HL-60 (cell line): Measurements from ENCODE around the gene CLUH.

ENCODE experiments used
- POLR2AphosphoS5 ChIP-seq: IDR thresholded peaks from 2 replicates; pipeline ENCODE4 v1.6.1; 2012; ENCODE audit warnings: low read depth
- SPI1 ChIP-seq: IDR thresholded peaks from 2 replicates; pipeline ENCODE4 v1.6.1; 2012; ENCODE audit warnings: low read depth, mild to moderate bottlenecking, borderline replicate concordance
- TF ChIP-seq, protein P1 (sequence below): IDR thresholded peaks from one replicate; pipeline ENCODE4 v1.5.1; 2011; ENCODE audit warnings: low read length, control low read depth, inconsistent platforms; ENCODE audit not compliant: insufficient read depth
- TF ChIP-seq, protein P2 (sequence below): IDR thresholded peaks from 2 replicates; pipeline ENCODE4 v1.6.1; 2012; ENCODE audit warnings: low read depth; ENCODE audit not compliant: insufficient replicate concordance

DNA sequence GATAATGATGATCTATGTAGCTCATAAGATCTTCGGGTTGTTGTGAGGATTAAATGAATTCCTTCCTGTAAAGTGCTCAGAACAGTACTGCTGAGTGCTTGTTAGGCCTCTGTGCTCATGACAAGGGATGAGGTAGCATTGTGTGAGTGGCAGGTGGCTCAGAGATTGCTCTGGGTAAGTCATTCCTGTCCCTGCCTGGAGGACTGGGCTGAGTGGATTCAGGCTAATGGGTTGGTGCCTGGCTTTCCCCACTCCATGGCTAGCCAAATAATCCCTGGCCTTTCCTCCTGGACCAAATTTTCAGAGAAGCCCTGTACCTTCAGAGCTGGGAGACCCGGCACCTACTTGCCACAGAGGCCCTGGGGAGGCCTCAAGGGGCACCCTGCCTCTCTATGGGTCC is 39.2 kb upstream of the CLUH start:
- TF ChIP-seq, protein P1, sequence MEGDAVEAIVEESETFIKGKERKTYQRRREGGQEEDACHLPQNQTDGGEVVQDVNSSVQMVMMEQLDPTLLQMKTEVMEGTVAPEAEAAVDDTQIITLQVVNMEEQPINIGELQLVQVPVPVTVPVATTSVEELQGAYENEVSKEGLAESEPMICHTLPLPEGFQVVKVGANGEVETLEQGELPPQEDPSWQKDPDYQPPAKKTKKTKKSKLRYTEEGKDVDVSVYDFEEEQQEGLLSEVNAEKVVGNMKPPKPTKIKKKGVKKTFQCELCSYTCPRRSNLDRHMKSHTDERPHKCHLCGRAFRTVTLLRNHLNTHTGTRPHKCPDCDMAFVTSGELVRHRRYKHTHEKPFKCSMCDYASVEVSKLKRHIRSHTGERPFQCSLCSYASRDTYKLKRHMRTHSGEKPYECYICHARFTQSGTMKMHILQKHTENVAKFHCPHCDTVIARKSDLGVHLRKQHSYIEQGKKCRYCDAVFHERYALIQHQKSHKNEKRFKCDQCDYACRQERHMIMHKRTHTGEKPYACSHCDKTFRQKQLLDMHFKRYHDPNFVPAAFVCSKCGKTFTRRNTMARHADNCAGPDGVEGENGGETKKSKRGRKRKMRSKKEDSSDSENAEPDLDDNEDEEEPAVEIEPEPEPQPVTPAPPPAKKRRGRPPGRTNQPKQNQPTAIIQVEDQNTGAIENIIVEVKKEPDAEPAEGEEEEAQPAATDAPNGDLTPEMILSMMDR: no peak
- TF ChIP-seq POLR2AphosphoS5 (no peak), SPI1 (no peak)
- TF ChIP-seq, protein P2, sequence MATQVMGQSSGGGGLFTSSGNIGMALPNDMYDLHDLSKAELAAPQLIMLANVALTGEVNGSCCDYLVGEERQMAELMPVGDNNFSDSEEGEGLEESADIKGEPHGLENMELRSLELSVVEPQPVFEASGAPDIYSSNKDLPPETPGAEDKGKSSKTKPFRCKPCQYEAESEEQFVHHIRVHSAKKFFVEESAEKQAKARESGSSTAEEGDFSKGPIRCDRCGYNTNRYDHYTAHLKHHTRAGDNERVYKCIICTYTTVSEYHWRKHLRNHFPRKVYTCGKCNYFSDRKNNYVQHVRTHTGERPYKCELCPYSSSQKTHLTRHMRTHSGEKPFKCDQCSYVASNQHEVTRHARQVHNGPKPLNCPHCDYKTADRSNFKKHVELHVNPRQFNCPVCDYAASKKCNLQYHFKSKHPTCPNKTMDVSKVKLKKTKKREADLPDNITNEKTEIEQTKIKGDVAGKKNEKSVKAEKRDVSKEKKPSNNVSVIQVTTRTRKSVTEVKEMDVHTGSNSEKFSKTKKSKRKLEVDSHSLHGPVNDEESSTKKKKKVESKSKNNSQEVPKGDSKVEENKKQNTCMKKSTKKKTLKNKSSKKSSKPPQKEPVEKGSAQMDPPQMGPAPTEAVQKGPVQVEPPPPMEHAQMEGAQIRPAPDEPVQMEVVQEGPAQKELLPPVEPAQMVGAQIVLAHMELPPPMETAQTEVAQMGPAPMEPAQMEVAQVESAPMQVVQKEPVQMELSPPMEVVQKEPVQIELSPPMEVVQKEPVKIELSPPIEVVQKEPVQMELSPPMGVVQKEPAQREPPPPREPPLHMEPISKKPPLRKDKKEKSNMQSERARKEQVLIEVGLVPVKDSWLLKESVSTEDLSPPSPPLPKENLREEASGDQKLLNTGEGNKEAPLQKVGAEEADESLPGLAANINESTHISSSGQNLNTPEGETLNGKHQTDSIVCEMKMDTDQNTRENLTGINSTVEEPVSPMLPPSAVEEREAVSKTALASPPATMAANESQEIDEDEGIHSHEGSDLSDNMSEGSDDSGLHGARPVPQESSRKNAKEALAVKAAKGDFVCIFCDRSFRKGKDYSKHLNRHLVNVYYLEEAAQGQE: no peak
